Activated CD4-positive, alpha-beta T cell treated with anti-CD3 and anti-CD28 coated beads, Interleukin-2, amount 50 U/mL, for 24 hours (primary cell): ENCODE results near the gene PPARG.

Experiments
- DNase-seq, 2 donors: peaks; one replicate each; pipeline ENCODE4 v3.0.0-alpha.2; 2020; ENCODE audit warnings: low read depth in 1 of 2, low spot score in 1 of 2

Gene PPARG

GRCh38 chr3:12309716-12310115 lies 20.8 kb downstream of the PPARG start:
- no peak for DNase-seq

GRCh38 chr3:12312010-12312409 lies 23.1 kb downstream of the PPARG start:
- DNase-seq = no peak

- DNase-seq = no peak
Measured at GRCh38 chr3:12313519-12313918, 24.6 kb downstream of the PPARG start.

GRCh38 chr3:12316253-12316652 lies 27.4 kb downstream of the PPARG start:
- no peak for DNase-seq

- no peak for DNase-seq
Measured at GRCh38 chr3:12316729-12317351, 28.0 kb downstream of the PPARG start.

GRCh38 chr3:12317914-12318313 lies 29.0 kb downstream of the PPARG start:
- DNase-seq = no peak

- no peak for DNase-seq
Measured at GRCh38 chr3:12318758-12319621, 30.1 kb downstream of the PPARG start.

GRCh38 chr3:12321015-12321414 lies 32.1 kb downstream of the PPARG start:
- DNase-seq = no peak

- no peak for DNase-seq
Measured at GRCh38 chr3:12323237-12323636, 34.4 kb downstream of the PPARG start.

- no peak for DNase-seq
Measured at GRCh38 chr3:12325586-12326515, 37.0 kb downstream of the PPARG start.

GRCh38 chr3:12327021-12327420 lies 38.2 kb downstream of the PPARG start:
- no peak for DNase-seq

GRCh38 chr3:12328132-12328836 lies 39.4 kb downstream of the PPARG start:
- no peak for DNase-seq

- DNase-seq = no peak
Measured at GRCh38 chr3:12328837-12329462, 40.1 kb downstream of the PPARG start.

GRCh38 chr3:12334786-12335185 lies 45.9 kb downstream of the PPARG start:
- no peak for DNase-seq

GRCh38 chr3:12335421-12335820 lies 46.6 kb downstream of the PPARG start:
- DNase-seq = no peak

GRCh38 chr3:12336099-12336498 lies 47.2 kb downstream of the PPARG start:
- peak in 1 of 2 donors; percentile 2 for DNase-seq

- no peak for DNase-seq
Measured at GRCh38 chr3:12338595-12339546, 50.0 kb downstream of the PPARG start.

- no peak for DNase-seq
Measured at GRCh38 chr3:12339701-12340480, 51.0 kb downstream of the PPARG start.

GRCh38 chr3:12340506-12340905 lies 51.6 kb downstream of the PPARG start:
- no peak for DNase-seq
